HUES6 (cell line): ENCODE results near the gene TERB2.
"Not testable (repeated sequence)": the region's sequence is repeated elsewhere in the genome, so short reads cannot be mapped to it uniquely, and the experiment has no call there.

Experiments
- H3K27ac ChIP-seq: 2 replicates; pipeline ENCODE4 v1.7.0; 2013; ENCODE audit warnings: low read depth, mild to moderate bottlenecking, low read length, inconsistent platforms
- H3K27me3 ChIP-seq: 2 replicates; pipeline ENCODE4 v1.6.1; 2013; ENCODE audit warnings: low read length; ENCODE audit not compliant: control insufficient read depth, insufficient read depth
- H3K36me3 ChIP-seq: 2 replicates; pipeline ENCODE4 v1.6.1; 2013; ENCODE audit warnings: low read length; ENCODE audit not compliant: control insufficient read depth, insufficient read depth
- H3K4me1 ChIP-seq: 2 replicates; pipeline ENCODE4 v1.6.1; 2013; ENCODE audit warnings: low read length; ENCODE audit not compliant: control insufficient read depth, insufficient read depth
- H3K4me3 ChIP-seq: 2 replicates; pipeline ENCODE4 v1.5.1; 2013; ENCODE audit warnings: low read depth, low read length
- H3K9ac ChIP-seq: one replicate; pipeline ENCODE4 v1.6.1; 2013; ENCODE audit warnings: mild to moderate bottlenecking, low read length
- H3K9me3 ChIP-seq: 2 replicates; pipeline ENCODE4 v1.6.1; 2013; ENCODE audit warnings: low read depth, low read length; ENCODE audit not compliant: control insufficient read depth, insufficient read depth

TERB2 gene, protein sequence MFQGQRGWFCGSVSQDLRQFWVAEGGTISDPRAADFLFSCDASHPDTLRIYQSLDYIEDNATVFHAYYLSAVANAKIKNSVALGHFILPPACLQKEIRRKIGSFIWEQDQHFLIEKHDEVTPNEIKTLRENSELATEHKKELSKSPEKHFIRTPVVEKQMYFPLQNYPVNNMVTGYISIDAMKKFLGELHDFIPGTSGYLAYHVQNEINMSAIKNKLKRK

DNA sequence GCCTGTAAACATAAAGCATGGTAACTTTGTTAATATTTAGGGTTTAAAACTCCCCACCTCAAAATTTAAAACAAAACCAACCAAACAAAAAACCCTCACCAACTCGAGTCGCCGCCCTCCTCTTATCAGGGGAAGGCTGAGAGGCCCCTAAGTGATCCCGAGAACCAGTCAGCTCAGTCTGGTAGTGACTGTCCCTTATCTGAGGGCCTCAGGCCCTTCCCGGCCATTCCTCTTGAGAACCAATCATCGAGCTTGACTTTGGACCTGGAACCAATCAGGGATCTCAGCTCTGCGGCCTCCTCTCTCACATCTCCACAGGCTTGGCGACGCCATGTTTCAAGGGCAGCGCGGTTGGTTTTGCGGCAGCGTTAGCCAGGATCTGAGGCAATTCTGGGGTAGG is at the start of gene TERB2:
Gene TERB2 (plus strand): TSS at position 300 of the 400 bp plus-strand sequence. CDS start 32 bp downstream, at position 332.
- H3K27me3 ChIP-seq = no peaks in the 10 kb centered on the region
- no peaks in the 10 kb centered on the region for H3K9me3 ChIP-seq
- H3K4me1 ChIP-seq = no peaks in the 10 kb centered on the region
- no peak within 1 kb of the TSS for H3K27ac ChIP-seq
- no peaks in the 10 kb centered on the region for H3K36me3 ChIP-seq
- H3K4me3 ChIP-seq = no peak within 1 kb of the TSS
- H3K9ac ChIP-seq = no peak within 1 kb of the TSS

DNA sequence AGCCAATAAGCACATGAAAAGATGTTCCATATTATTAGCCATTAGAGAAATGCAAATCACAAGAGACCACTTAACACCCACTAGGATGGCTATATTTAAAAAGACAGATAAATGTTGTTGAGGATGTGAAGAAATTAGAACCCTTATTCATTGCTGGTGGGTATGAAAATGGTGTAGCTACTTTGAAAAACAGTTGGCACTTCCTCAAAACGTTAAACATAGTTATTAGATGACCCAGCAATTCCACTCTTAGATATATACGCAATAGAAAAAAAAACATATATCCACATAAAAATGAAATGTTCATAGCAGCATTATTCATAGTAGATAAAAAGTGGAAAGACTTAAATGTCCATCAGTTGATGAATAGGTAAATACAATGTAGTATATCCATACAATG is 47.1 kb upstream of the TERB2 start:
- Histone ChIP-seq H3K36me3 (no peaks in the 10 kb centered on the region), H3K27me3 (no peaks in the 10 kb centered on the region), H3K4me3 (no peak overlapping the region), H3K9ac (no peak overlapping the region), H3K9me3 (no peaks in the 10 kb centered on the region), H3K4me1 (no peaks in the 10 kb centered on the region), H3K27ac (no peak overlapping the region)

DNA sequence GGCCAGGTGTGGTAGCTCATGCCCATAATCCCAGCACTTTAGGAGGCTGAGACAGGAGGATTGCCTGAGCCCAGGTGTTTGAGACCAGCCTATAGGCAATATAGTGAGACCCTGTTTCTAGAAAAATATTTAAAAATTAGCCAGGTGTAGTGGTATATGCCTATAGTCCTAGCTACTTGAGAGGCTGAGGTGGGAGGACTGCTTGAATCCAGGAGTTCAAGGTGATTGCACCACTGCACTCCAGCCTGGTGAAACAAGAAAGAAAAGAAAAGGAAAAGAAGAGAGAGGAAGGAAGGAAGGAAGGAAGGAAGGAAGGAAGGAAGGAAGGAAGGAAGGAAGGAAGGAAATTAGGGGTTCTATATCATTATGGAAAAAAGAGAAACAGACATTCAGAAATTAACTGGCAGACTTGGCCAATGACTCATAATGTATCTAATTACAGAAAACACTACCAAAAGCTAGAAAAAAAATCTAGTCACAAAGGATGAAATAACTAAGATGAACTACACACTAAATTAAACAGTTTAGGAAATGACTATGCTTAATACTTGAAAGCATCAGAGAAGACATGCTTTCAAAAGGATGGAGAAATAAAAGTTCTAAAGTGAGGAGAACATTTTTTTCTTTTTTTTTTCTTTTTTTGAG is 45.4 kb upstream of the TERB2 start:
- Histone ChIP-seq H3K27me3 (no peaks in the 10 kb centered on the region), H3K9ac (no peak overlapping the region), H3K4me3 (no peak overlapping the region), H3K27ac (no peak overlapping the region), H3K4me1 (no peaks in the 10 kb centered on the region), H3K36me3 (no peaks in the 10 kb centered on the region), H3K9me3 (no peaks in the 10 kb centered on the region)

DNA sequence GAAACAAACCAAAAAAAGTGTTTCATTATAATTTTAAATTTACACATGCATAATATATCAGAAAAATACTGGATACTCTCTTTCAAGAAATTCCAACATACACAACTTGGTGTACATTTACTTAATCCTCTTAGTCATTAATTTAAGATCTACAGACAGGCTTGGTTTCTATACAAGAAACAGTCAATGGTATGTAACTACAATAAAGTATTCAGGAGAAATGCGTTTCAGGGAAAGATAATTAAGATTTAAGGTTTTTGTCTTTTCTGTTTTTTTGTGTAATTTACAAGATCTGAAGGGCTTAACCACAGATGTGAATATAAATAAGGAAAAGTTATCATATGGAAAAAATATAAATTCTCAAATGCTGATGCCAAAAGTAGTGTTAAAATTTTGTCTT is 44.3 kb upstream of the TERB2 start:
- not testable (repeated sequence) for H3K9me3 ChIP-seq, H3K4me3 ChIP-seq, H3K9ac ChIP-seq, H3K27me3 ChIP-seq, H3K36me3 ChIP-seq, H3K27ac ChIP-seq, H3K4me1 ChIP-seq

GRCh38 chr15:44912974-44913448 is 43.5 kb upstream of the TERB2 start:
- not testable (repeated sequence) for H3K9me3 ChIP-seq, H3K27ac ChIP-seq, H3K36me3 ChIP-seq, H3K4me3 ChIP-seq, H3K27me3 ChIP-seq, H3K4me1 ChIP-seq
- peak overlapping the region; percentile 26 for H3K9ac ChIP-seq

DNA sequence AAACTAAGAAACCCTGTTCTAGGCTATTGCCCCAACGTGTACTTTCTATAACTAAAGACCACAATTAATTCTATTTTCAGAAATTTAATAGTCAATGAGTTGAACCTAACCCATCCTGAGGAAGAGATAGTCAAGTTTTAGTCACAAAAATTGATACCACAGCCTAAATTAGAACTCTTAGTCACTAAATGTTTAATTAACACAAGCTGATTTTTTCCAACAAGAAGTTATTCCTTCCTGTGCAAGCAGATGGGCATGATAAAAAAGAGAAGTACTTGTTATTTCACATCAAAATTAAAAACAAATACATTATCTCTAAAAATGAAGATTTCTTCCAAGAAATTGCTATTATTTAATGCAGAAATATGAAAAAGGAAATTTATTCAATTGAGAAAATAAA is 38.4 kb upstream of the TERB2 start:
- Histone ChIP-seq H3K4me1 (no peaks in the 10 kb centered on the region), H3K36me3 (no peaks in the 10 kb centered on the region), H3K9ac (no peak overlapping the region), H3K27ac (no peak overlapping the region), H3K9me3 (no peaks in the 10 kb centered on the region), H3K4me3 (no peak overlapping the region), H3K27me3 (no peaks in the 10 kb centered on the region)

- not testable (repeated sequence) for H3K9me3 ChIP-seq, H3K9ac ChIP-seq, H3K4me1 ChIP-seq, H3K27ac ChIP-seq, H3K4me3 ChIP-seq, H3K27me3 ChIP-seq, H3K36me3 ChIP-seq
Measured at GRCh38 chr15:44928658-44929057, 27.8 kb upstream of the TERB2 start.

DNA sequence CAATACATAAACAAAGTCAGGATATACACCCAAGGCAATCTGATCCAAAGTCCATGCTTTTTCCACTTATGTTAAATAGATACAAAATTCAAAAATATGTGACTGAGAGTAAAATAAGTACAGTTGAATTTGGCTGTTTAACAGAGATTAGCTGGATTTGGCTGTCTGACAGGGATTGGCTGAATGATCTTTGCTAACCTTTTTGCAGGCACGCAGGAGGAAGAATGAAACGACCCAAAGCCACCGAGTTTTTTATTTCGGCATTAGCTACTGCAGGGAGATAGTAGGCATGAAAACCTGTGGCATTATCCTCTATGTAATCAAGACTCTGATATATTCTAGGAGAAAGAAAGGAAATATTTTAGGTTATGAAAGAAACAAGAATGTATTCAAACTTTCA is 26.2 kb upstream of the TERB2 start:
- not testable (repeated sequence) for H3K27me3 ChIP-seq, H3K4me1 ChIP-seq, H3K9me3 ChIP-seq, H3K4me3 ChIP-seq, H3K36me3 ChIP-seq, H3K27ac ChIP-seq, H3K9ac ChIP-seq

- H3K4me1 ChIP-seq, H3K4me3 ChIP-seq: not testable (repeated sequence)
Measured at GRCh38 chr15:44958302-44958701, 1.8 kb downstream of the TERB2 start.

DNA sequence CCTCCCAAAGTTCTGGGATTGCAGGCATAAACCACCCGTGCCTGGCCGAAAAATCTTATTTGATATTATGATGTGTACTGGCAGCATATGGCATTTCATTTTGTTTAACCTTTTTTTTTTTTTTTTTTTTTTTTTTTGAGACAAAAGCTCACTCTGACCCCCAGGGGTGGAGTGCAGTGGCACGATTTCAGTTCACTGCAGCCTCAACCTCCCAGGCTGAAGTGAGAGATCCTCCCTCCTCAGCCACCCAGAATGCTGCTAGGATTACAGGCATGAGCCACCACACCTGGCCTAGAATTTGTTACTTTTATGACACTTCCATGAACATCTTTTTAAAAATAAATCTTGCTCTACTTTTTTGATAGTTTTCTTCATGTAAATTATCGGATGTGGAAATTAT is 12.0 kb downstream of the TERB2 start:
- Histone ChIP-seq H3K27me3 (no peaks in the 10 kb centered on the region), H3K9me3 (no peaks in the 10 kb centered on the region), H3K4me1 (no peaks in the 10 kb centered on the region), H3K27ac (no peak overlapping the region), H3K9ac (no peak overlapping the region), H3K36me3 (no peaks in the 10 kb centered on the region), H3K4me3 (no peak overlapping the region)

More at GRCh38 chr15:44958302-44958701, 1.8 kb downstream of the TERB2 start:
- not testable (repeated sequence) for H3K27me3 ChIP-seq, H3K9me3 ChIP-seq, H3K27ac ChIP-seq, H3K36me3 ChIP-seq, H3K9ac ChIP-seq

- Histone ChIP-seq H3K4me3 (no peak overlapping the region), H3K9ac (no peak overlapping the region), H3K27me3 (no peaks in the 10 kb centered on the region), H3K9me3 (no peaks in the 10 kb centered on the region), H3K36me3 (no peaks in the 10 kb centered on the region), H3K4me1 (no peaks in the 10 kb centered on the region), H3K27ac (no peak overlapping the region)
Measured at GRCh38 chr15:44971036-44971435, 14.5 kb downstream of the TERB2 start.
